KOPT-K1 (cell line): ENCODE results near the gene EML6.
A peak's percentile ranks its signal among the peaks of the same experiment; 100 is the strongest.

Source experiments
- H3K27ac ChIP-seq: fragments of 200-600 bp; sonication (generic); 2 replicates; pipeline ENCODE4 v1.5.1; 2016; ENCODE audit warnings: antibody characterized with exemption, mild to moderate bottlenecking, low read depth, low read length; ENCODE audit not compliant: poor library complexity, severe bottlenecking
- H3K36me3 ChIP-seq: fragments of 200-600 bp; sonication (generic); 2 replicates; pipeline ENCODE4 v1.5.1; 2017; ENCODE audit warnings: antibody characterized with exemption, mild to moderate bottlenecking, low read length, moderate library complexity; ENCODE audit not compliant: insufficient read depth
- H3K9me3 ChIP-seq: fragments of 200-600 bp; sonication (generic); 2 replicates; pipeline ENCODE4 v1.5.1; 2017; ENCODE audit warnings: antibody characterized with exemption, low read length, mild to moderate bottlenecking; ENCODE audit not compliant: insufficient read depth, poor library complexity, severe bottlenecking

Gene EML6

DNA sequence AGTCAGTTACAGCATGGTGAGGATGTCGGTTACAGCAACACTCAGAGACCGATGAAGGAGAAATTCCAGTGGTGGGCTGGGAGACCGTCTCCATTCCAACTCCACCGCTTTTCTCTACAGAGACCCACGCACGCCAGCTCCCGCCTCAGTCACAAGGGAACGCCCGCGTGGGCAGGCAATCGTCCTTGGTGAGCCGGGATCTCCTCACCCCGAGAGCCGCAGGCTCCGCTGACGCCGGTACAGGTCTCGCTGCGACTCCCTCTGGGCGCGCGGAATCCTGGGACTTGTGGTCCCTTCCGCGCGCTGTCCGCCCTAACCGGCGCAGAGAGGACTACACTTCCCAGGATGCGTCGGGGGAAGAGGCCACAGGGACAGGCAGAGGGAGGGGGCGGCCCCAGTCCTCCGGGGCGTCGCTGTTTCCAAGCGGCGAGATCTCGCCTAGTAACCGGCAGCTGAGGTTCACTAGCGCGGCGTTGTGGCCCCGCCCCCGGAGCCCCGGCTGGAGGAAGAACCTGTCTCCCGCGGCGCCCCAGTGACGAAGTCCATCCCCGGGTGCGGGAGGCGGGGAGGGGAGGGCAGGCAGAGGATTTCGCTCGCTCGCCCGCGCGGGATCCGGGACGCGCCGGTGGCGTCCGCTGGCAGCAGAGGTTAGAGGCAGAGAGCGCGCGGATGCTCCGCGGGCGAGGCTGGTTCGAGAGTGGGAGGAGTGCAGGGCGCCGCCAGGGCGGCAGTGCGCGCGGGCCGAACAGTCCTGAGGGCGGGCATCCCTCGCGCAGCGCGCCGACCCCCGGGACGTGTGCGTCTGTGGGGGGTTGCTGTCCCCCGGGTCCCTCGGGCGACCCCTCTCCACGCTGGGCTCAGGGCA is at the start of gene EML6:
EML6 (plus strand) TSS at position 532 of the 865 bp plus-strand sequence. CDS start 1,400 bp downstream, outside the sequence.
- Histone ChIP-seq H3K27ac (peak within 1 kb of the TSS; percentile 54), H3K9me3 (no peaks in the 10 kb centered on the region), H3K36me3 (no peaks in the 10 kb centered on the region)

GRCh38 chr2:54675281-54675680 is 48.2 kb upstream of the EML6 start:
- peaks cover 14% of the 10 kb centered on the region for H3K36me3 ChIP-seq
- H3K27ac ChIP-seq, result no peak overlapping the region
- H3K9me3 ChIP-seq, result no peaks in the 10 kb centered on the region

DNA sequence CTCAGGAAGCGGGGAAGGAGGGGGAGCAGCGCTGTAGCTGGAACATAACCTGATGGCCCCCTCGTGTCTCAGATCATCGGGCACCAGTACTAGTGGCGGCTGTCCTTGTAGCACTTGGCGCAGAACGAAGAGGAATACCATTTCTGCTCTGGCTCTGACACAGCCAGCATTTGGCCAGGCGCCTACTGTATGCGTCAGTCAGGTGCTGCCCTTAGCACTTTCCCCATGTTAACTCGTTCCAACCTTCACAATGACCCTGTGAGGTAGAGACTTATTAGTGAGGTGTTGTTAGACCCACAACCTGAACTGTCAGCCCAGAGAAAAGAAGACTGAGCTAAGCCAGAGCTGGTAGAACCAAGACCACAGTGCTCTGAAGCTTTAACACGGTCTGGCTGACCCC is 47.7 kb upstream of the EML6 start:
- H3K36me3 ChIP-seq, result peaks cover 9% of the 10 kb centered on the region
- no peak overlapping the region for H3K27ac ChIP-seq
- H3K9me3 ChIP-seq, result no peaks in the 10 kb centered on the region

GRCh38 chr2:54676656-54677055 is 46.8 kb upstream of the EML6 start:
- H3K27ac ChIP-seq, result no peak overlapping the region

DNA sequence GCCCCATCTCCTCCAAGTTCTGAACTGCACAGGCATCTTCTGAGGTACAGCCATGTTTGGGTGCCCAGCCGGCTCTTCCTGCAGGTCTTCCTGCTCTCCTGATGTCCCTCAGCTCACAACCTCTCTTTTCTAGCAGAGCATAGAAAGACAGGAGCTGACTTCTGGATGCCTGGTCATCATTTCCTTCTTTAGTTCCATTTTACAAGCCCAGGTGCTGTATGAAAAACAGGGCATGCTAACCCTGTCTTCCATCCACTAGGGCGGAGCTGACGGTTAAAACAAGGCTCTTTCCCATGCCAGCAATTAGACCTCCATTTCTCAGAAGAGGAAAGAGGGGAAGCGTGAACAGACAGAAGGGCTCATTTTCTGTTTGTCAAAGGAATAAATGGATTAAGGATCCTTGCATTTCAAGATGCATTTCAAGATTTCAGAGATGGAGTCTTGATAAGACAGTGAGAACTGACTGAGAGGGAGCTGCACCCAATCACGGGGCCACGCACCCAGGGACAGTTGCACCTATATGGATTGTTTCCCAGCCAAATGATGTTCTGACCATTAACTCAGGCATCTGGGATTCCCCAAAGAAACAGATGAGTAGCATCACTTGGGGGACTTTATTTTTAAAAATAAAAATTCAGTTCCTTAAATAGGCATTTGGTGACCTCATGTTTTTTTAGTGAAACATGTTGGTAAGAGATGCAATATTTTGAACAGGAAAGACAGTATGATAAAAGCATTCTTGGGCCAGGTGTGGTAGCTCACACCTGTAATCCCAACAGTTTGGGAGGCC is 45.8 kb upstream of the EML6 start:
- H3K36me3 ChIP-seq, result no peaks in the 10 kb centered on the region
- no peak overlapping the region for H3K27ac ChIP-seq
- H3K9me3 ChIP-seq, result no peaks in the 10 kb centered on the region

More at GRCh38 chr2:54676656-54677055, 46.8 kb upstream of the EML6 start:
- H3K9me3 ChIP-seq, result no peaks in the 10 kb centered on the region
- peaks cover under 1% of the 10 kb centered on the region; the same call in 1 of the 2 replicates for H3K36me3 ChIP-seq

DNA sequence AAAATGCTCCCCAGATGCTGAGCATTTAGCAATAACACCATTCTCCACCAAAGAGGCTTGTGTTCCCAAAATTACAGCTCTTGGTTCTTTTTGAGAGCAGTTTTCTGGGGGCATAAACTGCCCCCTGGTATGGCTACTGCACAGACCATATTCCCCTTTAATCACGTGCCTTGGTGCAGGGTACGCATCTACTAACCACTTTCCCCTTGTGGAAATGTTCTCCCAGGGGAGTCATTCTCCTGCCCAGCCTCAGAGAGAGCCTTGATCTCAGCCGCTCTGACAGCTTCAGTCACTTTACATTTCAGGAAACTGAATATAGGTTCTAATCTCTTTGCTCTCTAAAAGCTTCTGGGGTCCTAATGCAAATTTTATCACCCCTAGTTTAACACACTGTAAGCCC is 44.7 kb upstream of the EML6 start:
- H3K9me3 ChIP-seq, result no peaks in the 10 kb centered on the region
- no peak overlapping the region for H3K27ac ChIP-seq
- no peaks in the 10 kb centered on the region for H3K36me3 ChIP-seq

DNA sequence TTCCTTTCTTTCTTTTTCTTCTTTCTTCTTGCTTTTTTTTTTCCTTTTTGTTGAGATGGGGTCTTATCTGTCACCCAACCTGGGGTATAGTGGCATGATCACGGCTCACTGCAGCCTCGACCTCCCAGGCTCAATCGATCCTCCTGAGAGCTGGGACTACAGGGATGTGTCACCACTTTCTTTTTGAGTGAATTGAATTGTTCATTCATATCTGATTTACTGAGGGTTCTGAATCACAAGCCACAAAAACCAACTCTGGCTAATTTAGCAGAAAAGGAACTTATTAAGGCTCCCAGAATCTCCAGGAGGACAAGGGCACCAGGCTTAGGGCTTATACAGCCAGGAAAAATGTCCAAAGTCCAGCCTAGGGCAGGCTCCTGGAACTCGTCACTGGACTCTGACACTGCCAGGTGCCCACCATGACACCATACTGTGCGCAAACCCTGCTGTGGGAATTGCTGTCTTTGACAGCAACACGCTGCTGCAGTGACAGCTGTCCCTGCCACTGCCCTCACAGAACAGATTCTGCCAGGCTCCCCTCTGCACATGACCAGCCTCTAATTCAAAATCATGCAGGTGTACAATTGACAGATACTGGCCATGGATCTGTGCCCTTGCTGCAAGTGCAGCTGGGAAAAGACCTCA is 42.9 kb upstream of the EML6 start:
- H3K9me3 ChIP-seq, result no peaks in the 10 kb centered on the region
- no peak overlapping the region for H3K27ac ChIP-seq
- no peaks in the 10 kb centered on the region for H3K36me3 ChIP-seq

DNA sequence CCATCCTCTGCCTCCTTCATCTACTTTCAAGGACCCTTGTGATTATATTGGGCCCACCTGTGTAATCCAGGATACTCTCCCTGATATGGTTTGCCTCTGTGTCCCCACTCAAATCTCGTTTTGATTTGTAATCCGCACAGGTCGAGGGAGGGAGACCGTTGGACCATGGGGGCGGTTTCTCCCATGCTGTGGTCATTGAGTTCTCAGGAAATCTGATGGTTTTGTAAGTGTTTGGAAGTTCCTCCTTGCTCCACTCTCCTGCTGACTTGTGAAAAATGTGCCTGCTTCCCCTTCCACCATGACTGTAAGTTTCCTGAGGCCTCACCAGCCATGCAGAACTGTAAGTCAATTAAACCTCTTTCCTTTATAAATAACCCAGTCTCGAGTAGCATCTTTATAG is 42.0 kb upstream of the EML6 start:
- Histone ChIP-seq H3K36me3 (no peaks in the 10 kb centered on the region), H3K9me3 (no peaks in the 10 kb centered on the region), H3K27ac (no peak overlapping the region)

DNA sequence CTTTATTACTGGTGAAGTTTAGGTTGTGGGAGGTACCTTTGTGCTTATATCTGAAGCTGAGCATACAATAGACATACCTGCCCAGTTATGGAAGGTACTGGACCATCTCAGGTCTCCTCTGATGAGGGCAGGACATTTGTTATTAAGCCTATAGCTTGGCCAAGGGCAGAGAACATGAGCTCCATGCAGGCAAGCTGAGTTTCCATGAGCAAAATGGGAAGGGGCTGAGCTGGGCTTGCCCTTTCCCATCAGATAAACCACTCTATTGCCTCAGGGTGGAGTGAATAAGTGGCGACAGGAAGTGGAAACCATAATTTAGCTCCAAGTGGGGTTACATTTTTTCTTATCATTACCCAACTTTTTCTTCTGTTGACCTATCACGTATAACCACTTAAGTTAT is 39.9 kb upstream of the EML6 start:
- no peaks in the 10 kb centered on the region for H3K36me3 ChIP-seq
- no peak overlapping the region for H3K27ac ChIP-seq
- H3K9me3 ChIP-seq, result no peaks in the 10 kb centered on the region

GRCh38 chr2:54685263-54685775 is 38.1 kb upstream of the EML6 start:
- Histone ChIP-seq H3K36me3 (no peaks in the 10 kb centered on the region), H3K27ac (no peak overlapping the region), H3K9me3 (no peaks in the 10 kb centered on the region)

- no peak overlapping the region for H3K27ac ChIP-seq
- no peaks in the 10 kb centered on the region for H3K9me3 ChIP-seq
- no peaks in the 10 kb centered on the region for H3K36me3 ChIP-seq
Measured at GRCh38 chr2:54687595-54688152, 35.8 kb upstream of the EML6 start.

GRCh38 chr2:54691445-54692135 is 31.9 kb upstream of the EML6 start:
- no peaks in the 10 kb centered on the region for H3K9me3 ChIP-seq
- H3K27ac ChIP-seq, result no peak overlapping the region
- no peaks in the 10 kb centered on the region for H3K36me3 ChIP-seq

DNA sequence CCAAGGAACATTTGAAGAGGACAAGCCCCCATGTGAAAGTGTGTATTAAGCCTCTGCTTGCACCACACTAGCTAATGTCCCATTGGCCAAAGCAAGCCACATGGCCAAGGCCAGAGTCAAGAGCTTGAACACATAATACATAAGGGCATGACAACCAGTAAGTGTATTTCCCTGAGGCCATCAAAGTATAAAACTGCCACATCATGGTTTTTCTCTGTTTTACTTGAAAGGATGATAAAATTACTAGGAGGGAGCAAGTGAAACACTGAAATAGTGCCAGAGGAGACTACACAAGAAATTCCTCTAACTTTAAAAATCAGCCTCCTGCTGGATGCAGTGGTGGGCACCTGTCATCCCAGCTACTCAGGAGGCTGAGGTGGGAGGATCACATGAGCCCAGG is 30.9 kb upstream of the EML6 start:
- no peak overlapping the region for H3K27ac ChIP-seq
- H3K9me3 ChIP-seq, result no peaks in the 10 kb centered on the region
- no peaks in the 10 kb centered on the region for H3K36me3 ChIP-seq

GRCh38 chr2:54695378-54695777 is 28.1 kb upstream of the EML6 start:
- Histone ChIP-seq H3K27ac (no peak overlapping the region), H3K9me3 (peaks cover 7% of the 10 kb centered on the region), H3K36me3 (no peaks in the 10 kb centered on the region)
